NCI-H1694 treated with DMSO at 0.1 percent for 48 hours (cell line): ENCODE results near the gene STK16.
"Not testable (repeated sequence)": the region's sequence is repeated elsewhere in the genome, so short reads cannot be mapped to it uniquely, and the experiment has no call there.

ENCODE experiments used
- DNase-seq: peaks from one replicate; lab custom pipeline; 2025; lab: John Stamatoyannopoulos, UW

The STK16 gene

GRCh38 chr2:219271021-219271420 lies 25.7 kb downstream of the STK16 start:
- DNase-seq = no peak

DNA sequence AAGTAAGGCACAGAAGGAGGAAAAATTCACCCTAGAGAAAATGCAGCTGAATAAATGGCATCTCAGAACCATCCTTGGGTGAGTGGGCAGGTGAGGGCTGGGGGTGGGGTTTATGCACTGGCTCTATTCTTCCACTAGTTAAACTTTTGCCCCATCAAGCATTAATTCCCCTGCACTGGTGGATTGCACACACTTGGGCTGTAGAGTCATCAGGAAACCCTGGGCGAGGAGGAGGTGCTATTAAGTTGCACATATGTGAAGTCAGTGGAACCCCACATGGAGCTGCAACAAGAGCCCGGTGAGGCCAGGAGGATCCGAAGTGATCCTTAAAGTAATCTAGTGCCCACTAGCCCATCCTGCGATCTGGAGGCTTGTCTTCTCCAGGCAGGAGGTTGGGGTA lies 27.1 kb downstream of the STK16 start:
- DNase-seq = no peak

DNA sequence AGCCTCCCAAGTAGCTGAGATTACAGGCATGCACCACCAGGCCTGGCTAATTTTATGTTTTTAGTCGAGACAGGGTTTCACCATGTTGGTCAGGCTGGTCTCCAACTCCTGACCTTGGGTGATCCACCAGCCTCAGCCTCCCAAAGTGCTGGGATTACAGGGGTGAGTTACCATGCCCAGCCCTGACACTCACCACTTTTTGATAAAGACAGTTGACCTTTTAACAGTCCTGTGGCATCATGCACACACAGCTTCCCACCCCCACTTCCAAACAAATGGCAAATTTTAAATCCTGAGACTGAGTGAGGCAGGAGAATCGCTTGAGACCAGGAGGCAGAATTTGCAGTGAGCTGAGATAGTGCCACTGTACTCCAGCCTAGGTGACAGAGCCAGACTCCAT lies 27.7 kb downstream of the STK16 start:
- no peak for DNase-seq

DNA sequence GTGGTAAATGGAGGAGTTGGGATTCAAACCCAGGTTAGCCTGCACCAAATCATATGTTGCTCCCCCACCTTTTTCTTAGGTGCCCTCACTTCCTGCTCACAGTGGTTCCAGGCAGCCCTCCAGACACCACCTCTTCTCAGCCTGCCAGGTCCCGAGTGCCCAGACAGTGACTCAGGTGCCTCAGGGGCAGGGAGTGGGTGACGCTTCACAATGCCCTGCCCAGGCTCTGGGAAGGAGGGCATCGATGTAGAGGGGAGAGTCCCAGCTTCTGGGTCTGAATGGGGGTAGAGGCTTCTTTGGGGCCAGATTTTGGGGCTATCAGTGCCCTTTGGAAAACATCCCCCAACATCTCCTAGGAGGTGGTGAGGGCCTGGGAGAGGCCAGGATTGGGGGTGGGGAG lies 28.7 kb downstream of the STK16 start:
- no peak for DNase-seq

DNA sequence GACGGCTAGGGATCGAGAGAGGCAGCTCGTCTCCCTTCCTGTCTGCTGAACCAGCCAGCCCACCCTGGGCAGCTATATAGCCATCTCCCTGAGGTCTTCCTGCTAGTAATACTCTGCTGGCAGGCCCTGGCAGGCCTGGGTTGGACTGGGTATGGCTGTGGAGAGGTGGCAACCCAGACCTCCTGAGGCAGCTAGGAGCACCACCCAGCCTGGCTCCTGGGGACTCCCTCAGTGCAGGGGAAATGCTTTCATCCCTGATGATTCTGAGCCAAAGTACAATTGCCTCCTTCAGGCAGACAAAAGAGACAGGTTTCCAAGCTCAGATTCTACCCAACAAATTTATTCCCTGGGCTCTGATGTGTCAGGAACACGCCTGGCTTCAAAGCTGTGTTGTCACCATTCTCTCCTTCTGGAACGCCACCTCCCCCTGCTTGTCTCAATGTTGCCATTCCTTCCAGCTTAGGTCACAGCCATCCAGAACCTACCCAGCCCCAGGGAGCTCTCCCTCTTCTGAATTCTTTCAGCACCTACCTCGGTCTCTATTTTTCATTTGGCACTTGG lies 29.2 kb downstream of the STK16 start:
- DNase-seq = no peak

DNA sequence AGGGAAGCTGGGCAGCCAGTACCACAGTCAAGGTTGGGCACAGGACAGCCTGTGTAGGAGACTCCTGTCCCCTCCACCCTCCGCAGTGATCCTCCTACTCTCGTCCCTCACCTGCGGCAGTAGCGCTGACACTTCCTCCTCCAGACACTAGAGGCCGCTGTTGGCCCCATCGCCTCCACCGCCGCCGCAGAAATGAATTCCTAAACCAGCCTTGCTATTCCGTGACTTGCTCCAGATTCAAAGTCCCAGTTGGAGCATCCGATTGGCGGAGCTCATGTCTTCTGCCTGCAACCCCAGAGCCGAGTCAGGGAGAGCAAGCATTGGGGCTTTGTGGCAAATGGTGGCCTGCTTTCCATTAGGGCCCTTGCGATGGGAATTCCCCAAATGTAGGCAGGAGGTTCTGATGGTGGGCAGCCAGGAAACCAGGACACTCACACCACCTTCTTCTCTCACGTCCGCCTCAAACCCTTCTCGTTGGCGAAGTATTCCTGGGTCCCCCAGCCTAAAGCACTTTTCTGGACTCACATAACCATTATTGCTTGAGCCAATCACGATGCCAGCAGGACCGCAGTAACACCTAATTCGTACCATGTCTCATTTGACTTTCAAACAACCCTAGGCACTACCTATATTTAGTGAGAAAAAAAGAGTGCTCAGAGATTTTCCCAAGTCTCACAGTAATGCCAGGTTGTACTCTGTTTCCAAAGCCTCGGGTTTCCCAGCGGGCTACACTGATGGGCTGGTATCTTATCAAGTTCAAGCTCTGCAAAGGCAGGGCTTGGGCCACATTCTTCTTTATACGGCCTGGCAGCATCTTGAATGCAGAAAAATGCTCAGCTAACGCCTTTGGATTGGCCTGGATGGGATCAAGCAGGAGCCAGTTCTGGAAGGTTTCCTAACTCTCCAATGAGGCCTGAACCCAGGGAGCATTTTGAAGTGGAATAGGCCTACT lies 32.7 kb downstream of the STK16 start:
- DNase-seq = peak; percentile 84

DNA sequence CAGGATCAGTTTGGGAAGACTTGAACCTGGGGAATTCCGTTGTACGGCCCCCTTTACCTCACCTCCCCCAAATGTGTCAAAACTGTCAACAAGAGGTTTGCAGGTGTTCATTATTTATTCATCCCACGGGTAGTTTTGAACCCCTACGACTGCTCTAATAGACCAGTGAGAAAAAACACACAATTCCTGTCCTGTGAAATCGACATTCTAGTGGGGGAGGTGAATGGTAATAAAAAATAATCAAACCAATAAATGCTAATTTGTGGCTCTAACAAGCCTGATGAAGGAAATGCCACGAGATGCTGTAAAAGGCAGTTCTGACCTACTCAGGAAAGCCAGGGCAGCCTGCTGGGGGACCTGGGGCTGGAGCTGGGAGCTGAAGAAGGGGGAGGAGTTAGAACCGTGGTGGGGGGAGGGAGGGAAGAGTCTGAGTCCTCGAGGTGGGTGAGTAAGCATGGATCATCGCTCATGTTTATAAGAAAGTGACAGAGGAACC lies 33.4 kb downstream of the STK16 start:
- no peak for DNase-seq

GRCh38 chr2:219279151-219279915 lies 34.1 kb downstream of the STK16 start, which contains the start of gene DNAJB2:
Gene DNAJB2 (plus strand): TSS chr2:219279366. CDS start chr2:219279834, 468 bp downstream.
- DNase-seq = peak; percentile 96

DNA sequence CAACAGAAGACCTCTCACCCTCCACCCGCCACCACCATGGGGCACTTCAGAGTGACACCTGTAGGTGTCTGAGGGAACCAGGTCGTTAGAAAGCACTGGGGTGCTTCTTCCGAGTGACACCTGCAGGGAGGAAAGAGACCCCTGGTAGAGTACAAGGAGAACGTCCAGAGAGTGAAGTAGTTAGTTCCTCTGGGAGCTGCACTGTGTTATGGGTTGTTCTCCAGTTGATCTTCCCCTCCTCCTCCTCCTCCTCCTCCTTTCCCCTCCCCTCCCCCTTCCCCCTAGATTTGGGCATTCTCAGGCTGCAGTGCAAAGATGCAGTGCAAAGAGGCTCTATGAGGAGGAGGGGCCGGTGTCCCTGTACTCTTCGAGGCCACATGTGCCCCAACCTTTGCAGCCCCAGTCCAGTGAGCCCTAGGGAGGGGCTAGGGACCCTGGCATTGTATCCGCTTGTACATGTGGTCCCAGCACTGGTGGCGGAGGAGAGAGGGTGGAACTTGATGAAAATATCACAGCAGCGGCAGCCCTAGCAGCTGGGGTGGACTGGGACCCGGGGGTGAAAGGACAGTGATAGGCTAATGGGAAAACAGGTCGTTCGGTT lies 34.7 kb downstream of the STK16 start:
- DNase-seq = no peak

DNA sequence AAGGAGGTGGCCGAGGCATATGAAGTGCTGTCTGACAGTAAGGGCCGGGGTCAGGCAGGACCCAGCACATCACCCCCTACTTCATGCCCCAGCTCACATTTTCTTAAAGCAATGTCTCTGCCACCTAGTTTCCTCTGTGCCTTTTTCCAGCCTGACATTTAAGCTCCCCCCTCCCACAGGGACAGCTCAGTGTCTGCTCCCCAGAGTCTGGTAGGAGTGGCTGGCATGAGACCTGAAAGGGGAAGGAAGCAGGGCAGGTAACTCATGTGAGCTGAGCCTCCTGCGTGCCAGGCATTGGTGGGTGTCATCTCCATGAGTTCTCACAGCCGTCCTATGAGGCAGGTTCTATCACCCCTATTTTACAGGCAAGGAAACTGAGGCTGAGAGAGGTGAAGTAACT lies 35.4 kb downstream of the STK16 start:
- no peak for DNase-seq

GRCh38 chr2:219281588-219281987 lies 36.3 kb downstream of the STK16 start:
- no peak for DNase-seq

DNA sequence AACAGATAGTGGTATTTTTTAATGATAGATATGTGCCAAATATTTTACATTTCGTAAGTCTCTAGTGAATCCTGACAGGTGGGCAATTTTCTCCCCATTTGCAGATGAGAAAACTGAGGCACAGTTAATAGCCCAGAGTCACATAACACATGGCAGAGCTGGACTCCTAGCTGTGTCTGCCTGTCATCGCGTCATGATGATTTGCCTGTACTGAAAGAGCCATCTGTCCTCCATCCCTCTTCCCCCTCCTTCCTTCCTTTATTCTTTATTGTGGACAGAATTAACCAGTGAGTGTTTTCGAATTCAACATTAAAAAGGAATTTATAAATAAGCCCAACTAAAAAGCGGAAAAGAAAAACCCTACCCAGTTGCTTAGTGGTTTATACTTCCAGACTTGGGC lies 37.1 kb downstream of the STK16 start:
- DNase-seq = peak; percentile 30

- no peak for DNase-seq
These were observed 37.8 kb downstream of the STK16 start for GRCh38 chr2:219282943-219283581.

- DNase-seq = no peak
These were observed 39.5 kb downstream of the STK16 start for GRCh38 chr2:219284501-219285372.

DNA sequence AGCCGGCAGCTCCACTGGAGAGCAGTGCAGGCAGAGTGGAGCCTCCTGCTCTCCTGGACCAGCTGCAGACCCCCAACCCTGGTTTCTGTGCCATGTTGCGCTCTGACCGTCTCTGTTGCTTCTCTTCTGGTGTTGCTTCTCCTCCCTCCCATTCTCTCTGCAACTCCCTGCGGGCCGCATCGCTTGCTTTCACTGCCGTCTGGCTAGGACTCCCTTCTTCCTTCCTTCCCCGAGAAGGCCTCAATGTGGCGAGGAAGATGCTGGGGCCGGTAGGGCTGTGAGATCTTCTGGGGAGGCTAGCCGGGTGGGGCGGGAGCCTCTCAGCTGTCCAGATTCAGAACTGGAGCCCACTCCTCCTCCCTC lies 40.1 kb downstream of the STK16 start:
- DNase-seq = no peak

- DNase-seq = no peak
These were observed 40.7 kb downstream of the STK16 start for GRCh38 chr2:219285894-219286425.

GRCh38 chr2:219286436-219287115 lies 41.3 kb downstream of the STK16 start:
- DNase-seq = no peak

GRCh38 chr2:219287116-219287440 lies 41.8 kb downstream of the STK16 start:
- not testable (repeated sequence) for DNase-seq

DNA sequence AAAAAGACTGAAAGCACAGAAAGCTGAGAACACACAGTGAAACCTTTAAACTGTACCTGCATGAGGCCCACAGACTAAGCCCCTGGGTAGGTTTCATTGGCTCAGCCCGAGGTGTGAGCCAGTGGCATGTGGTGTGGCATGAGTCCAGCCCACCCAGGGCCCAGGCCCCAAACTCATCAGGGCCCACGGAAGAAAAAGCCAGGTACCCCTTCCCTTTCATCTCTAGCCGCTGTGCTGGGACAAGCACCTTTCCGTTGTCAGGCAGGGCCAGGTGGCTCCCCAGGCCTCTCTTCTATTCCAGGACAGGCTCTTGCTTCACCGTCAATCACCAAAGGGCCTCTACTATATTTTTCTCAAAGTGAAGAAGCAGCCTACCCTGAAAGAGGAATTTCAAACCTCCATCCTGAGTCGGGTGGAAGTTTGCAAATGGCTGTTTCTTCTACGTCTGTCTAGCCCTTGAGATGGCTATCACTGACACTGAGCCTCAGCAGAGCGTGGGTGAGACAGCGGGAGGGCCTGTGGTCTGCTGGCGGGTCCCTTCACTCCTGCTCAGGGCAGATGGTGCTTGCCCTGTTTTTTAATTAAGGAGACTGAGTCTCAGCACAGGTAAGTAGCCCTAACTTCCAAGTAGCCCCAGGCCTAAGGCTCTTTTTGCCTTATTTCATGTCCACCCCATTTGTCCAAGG lies 42.4 kb downstream of the STK16 start:
- no peak for DNase-seq
